BE2C (cell line): Measurements from ENCODE around the gene EHD4.

Experiments used
- DNase-seq: peaks from one replicate; pipeline ENCODE4 v3.0.0-alpha.2; 2020
- H3K27me3 ChIP-seq: fragments of 250-450 bp; sonication (Bioruptor Pico); 2 replicates; pipeline ENCODE4 v1.5.1; 2020; ENCODE audit warnings: mild to moderate bottlenecking
- H3K36me3 ChIP-seq: fragments of 250-450 bp; sonication (Bioruptor Pico); 2 replicates; pipeline ENCODE4 v1.5.1; 2020; ENCODE audit warnings: mild to moderate bottlenecking
- H3K4me1 ChIP-seq: fragments of 250-450 bp; sonication (Bioruptor Pico); 2 replicates; pipeline ENCODE4 v1.5.1; 2020
- H3K4me3 ChIP-seq: 2 replicates; pipeline ENCODE4 v1.5.1; 2011; ENCODE audit warnings: low read depth, low read length
- H3K9me3 ChIP-seq: fragments of 250-450 bp; sonication (Bioruptor Pico); 2 replicates; pipeline ENCODE4 v1.5.1; 2020
- TF ChIP-seq, protein P1 (sequence below): IDR thresholded peaks from 2 replicates; pipeline ENCODE4 v1.5.1; 2012; ENCODE audit warnings: mild to moderate bottlenecking, low read depth, low read length

The EHD4 gene

DNA sequence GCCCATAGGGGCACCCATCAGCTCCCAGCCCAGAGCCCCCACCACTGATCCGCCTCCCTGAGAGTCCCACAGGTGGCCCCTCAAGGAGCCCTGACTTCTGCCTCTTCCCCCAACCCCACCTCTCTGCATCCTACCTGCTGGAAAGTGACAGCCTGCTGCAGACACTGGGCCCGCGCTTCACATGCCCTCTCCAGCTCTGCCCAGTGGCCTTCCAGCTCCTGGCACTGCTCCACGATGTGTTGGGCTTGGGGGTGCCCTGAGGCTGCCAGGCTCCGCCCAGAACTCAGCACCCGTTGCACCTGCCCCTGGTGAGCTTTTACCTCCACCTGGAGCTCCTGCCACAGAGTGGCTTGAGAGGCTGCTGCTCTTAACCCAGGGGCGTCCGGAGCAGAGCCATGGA, 98.6 kb downstream of the EHD4 start:
- DNase-seq = no peak
- H3K9me3 ChIP-seq = no peaks in the 10 kb centered on the region
- no peaks in the 10 kb centered on the region for H3K36me3 ChIP-seq
- H3K4me1 ChIP-seq = peaks cover 10% of the 10 kb centered on the region
- TF ChIP-seq, protein P1, sequence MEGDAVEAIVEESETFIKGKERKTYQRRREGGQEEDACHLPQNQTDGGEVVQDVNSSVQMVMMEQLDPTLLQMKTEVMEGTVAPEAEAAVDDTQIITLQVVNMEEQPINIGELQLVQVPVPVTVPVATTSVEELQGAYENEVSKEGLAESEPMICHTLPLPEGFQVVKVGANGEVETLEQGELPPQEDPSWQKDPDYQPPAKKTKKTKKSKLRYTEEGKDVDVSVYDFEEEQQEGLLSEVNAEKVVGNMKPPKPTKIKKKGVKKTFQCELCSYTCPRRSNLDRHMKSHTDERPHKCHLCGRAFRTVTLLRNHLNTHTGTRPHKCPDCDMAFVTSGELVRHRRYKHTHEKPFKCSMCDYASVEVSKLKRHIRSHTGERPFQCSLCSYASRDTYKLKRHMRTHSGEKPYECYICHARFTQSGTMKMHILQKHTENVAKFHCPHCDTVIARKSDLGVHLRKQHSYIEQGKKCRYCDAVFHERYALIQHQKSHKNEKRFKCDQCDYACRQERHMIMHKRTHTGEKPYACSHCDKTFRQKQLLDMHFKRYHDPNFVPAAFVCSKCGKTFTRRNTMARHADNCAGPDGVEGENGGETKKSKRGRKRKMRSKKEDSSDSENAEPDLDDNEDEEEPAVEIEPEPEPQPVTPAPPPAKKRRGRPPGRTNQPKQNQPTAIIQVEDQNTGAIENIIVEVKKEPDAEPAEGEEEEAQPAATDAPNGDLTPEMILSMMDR = no peak
- no peaks in the 10 kb centered on the region for H3K27me3 ChIP-seq
- H3K4me3 ChIP-seq = no peak overlapping the region

DNA sequence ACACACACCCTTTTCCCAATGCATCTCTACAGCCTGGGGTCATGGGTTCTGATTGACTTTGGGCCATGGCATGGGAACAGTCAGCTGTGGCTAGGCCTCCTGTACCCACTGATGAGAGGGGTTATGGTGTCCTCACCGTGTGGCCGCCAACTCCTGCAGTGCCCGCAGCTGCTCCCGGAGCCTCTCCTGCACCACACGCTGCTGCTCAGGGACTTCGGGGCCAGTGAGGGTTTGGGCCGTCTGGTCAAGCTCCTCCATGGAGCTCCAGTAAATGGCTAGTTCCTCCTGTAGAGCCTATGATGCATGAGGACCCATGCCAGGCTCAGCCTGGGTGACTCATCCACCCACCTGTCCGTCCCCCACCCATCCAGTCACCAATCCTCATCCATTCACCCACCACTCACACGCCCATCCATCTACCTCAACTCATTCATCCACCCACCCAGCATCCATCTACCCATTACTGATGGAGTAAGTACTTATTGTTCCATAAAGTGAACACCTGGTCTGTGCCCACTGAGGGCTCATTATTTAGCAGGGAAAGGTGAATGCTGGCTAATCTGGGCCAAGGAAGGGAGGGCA, 100.1 kb downstream of the EHD4 start:
- no peaks in the 10 kb centered on the region; the same call in 1 of the 2 replicates for H3K4me1 ChIP-seq
- no peaks in the 10 kb centered on the region for H3K9me3 ChIP-seq
- TF ChIP-seq, protein P1 = no peak
- no peak for DNase-seq
- no peaks in the 10 kb centered on the region for H3K36me3 ChIP-seq
- H3K4me3 ChIP-seq = no peak overlapping the region
- no peaks in the 10 kb centered on the region for H3K27me3 ChIP-seq

DNA sequence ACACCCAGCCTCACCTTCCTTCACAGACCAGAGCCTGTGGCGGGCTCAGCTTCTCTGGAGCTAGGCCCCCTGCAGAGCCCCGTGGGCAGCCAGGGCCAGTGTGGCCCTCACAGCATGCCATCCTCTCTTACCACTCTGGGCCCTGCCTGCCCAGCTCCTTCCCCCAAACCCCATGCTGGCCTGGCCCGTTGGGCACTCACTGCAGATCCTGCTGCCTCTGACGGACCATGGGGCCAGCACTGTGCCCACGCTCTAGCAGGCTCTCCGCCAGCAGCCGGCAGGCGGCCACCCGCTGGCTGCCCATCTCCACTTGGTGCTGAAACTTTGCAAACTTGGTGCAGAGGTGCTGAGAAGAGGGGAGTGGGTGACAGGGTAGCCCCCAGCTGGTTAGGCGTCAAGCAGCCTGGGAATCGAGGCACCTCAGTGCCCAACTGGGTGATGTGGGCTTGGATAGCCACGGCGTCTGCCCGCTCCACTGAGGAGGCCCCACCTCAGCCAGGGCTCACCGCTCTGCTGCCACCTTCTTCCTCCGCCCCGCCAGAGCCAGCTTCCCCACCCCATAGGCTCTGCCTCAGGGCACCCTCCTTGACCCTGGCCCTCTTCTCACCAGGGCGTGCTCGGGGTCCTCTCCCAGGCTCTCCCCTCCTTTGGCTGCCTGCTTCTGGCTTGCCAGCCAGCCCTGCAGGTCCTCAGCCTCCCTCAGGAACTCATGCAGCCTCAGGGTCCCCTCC, 101.0 kb downstream of the EHD4 start:
- TF ChIP-seq, protein P1 = no peak
- H3K36me3 ChIP-seq = no peaks in the 10 kb centered on the region
- H3K27me3 ChIP-seq = no peaks in the 10 kb centered on the region
- no peak for DNase-seq
- no peaks in the 10 kb centered on the region for H3K9me3 ChIP-seq
- peaks cover 7% of the 10 kb centered on the region for H3K4me1 ChIP-seq
- H3K4me3 ChIP-seq = no peak overlapping the region

GRCh38 chr15:41870689-41871081, 101.7 kb downstream of the EHD4 start:
- TF ChIP-seq, protein P1 = no peak
- Histone ChIP-seq H3K36me3 (no peaks in the 10 kb centered on the region), H3K4me1 (peaks cover 11% of the 10 kb centered on the region), H3K9me3 (no peaks in the 10 kb centered on the region), H3K27me3 (no peaks in the 10 kb centered on the region), H3K4me3 (no peak overlapping the region)
- no peak for DNase-seq

DNA sequence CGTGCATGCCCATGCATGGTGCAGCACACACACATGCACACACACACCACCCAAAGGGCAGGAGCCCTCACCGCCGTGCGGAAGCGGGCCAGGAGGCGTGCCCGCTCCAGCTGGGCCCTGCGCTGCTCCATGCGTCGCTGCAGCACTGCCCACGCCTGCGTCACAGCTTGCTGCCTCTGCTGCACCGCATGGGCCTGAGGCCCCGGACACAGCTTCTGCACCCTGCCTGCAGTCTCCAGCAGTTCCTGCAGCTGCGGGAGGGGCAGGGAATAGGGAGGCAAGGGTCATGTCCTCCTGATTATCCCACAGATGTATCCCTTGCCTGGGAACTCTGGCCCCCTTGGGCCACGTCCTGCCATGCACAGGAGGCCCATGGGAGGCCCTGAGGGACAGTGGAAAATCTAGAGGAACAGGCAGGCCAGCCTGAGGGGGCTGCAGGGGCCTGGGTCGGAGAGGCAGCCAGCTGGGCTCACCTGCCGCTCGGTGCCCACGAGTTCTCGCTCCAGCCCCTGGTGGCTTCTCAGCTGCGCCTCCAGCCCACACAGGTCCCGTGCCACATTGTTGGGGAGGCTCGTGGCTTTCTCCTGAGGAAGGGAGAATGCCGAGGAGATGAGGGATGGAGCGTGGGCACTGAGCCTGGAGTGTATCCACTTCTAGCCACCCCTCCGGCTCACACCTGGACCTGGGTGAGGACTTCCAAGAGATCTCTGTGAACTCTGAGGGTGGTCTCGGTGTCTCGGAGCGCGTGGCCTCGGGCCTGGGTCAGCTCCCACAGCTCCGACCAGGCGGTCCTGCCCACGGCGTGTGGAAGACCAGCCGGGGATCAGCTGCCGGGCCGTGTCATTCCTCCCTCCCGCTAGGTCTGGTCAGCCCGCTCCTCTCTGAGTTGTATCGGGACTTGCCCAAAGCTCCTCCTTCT, 102.3 kb downstream of the EHD4 start:
- H3K36me3 ChIP-seq = no peaks in the 10 kb centered on the region
- H3K9me3 ChIP-seq = no peaks in the 10 kb centered on the region
- H3K4me1 ChIP-seq = peaks cover 11% of the 10 kb centered on the region
- H3K4me3 ChIP-seq = no peak overlapping the region
- TF ChIP-seq, protein P1 = no peak
- no peak for DNase-seq
- no peaks in the 10 kb centered on the region for H3K27me3 ChIP-seq
